Hippocampal formation (tissue), 2 donors: ENCODE results near the gene TGM1.
"Not testable (repeated sequence)": the region's sequence is repeated elsewhere in the genome, so short reads cannot be mapped to it uniquely, and the experiment has no call there.

Source experiments
- DNase-seq, 2 donors: peaks; one replicate each; lab custom pipeline; 2025; lab: John Stamatoyannopoulos, UW

TGM1 gene

DNA sequence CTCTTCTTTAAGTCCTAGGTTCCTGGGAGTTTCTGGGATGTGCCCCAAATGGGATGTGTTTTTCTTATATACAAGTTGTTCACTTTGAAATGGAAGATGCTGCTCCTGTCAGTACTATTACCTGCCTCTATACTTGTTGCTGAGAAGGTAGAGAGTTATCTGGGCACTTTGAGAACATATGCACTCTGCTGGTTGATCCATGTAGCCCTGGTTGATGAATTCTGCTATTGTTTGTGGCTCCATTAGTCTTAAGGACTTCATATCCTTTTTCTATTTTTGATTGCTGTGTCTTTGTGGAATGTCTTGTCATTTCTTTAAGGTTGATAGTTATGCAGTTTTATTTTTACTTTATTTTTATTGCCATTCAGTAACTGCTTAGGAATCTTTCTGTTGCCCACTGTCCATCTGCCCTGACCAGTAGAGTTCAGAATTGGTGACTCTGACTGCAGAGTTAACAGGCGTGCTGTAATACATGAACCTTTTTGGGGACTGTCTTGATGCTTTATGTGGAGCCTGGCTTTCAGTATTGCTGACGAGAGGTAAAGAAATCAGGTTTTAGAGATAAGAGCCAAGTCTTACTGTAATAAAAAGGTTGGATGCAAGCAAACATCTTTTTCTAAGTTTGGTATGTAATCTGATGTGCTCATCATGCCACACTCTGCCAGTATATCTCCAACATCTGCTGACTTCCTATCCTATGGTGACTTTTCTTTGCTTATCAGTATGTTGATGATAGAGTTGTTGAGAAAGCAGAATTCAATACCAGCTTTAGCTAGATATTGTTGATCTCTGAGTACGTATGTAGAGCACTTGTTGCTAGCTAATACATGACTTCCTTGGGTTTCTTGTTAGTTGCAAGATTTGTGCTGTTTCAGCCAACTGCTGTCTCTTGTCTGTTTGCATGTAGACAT, 28.6 kb downstream of the TGM1 start:
- DNase-seq: no peak

DNA sequence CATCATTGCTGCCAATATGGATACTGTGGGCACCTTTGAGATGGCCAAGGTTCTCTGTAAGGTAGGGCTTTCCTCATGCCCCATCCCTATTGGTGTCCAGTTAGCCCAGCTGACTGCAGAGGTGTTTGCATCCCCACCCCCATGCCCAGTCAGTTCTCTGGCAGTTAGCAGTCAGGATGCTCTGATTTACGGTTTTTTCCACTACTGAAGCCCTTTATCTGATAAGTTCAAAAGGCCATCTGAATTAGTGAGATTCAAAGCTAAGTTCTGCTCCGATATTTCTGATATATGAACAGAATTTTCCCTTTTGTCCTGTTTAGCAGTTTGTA, 29.5 kb downstream of the TGM1 start:
- DNase-seq: no peak

DNA sequence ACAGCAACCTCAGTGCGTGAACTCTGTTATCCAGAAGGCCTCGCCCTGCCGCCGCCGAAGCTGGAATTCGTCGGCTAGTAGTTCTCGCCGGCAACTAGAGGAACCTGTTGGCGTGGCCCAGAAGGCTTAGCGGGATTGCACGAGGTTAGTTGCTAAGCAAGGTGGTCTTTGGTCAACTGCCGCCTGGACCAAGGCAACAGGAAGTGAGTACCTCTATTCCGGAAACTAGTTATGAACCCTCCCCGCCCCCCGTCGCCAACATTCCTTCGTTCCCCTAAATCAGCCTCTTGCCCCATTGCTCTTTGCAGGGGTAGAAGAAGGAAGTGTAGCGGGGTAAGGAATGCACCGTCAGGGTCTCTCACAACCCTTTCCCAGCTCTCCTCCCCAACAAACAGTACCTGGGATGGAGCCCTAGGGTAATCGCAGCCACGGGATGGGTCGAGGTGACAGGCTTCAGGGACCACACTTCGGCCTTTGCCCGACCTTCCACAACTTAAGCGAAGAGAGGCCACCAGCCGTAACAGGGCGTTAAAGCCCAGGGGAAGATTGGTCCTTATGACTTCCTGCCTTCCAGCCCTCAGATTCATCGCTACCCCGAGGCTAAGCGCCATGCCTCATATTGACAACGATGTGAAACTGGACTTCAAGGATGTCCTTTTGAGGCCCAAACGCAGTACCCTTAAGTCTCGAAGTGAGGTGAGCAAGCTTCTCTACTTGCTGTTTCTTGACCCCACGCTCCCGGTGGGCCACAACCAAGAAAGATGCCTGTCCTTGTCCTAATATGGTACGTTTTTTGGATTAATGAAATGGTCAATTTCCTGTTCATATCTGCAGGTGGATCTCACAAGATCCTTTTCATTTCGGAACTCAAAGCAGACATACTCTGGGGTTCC, 30.1 kb downstream of the TGM1 start, which contains the start of gene GMPR2:
Gene GMPR2, plus strand, starts transcription at position 285 of the 893 bp plus-strand sequence. Its CDS starts 325 bp downstream, at position 610.
- peak; percentile 80 to 88 for DNase-seq

DNA sequence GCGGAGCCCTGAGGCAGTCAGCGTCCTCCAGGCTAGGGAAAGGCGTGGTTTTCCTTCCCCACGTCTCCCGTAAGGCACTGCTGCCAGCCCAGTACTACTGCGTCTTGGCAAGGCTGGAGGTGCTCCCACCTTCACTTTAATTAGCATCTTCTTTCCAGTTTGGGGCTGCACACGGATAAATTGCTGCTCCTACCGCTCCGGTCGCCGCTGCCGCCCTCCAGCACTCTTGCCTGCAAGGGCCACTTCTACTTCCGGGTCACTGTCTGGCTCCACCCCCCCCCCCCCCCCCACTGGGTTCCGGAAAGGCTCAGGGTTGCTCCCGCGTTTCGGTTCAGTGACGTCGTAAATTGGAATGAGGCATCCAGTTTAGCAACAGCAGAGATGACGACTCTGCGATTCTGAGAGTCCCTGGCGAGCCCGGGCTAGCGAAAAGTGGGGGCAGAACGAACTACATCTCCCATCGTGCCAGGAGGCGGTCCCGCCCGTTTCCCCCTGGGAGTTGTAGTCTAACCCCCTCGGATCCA, 30.8 kb downstream of the TGM1 start, which contains the start of gene NEDD8:
Gene NEDD8, minus strand, starts transcription at position 247 of the 524 bp plus-strand sequence. Its CDS starts 100 bp downstream, at position 147.
- DNase-seq: peak; percentile 95 to 97

DNA sequence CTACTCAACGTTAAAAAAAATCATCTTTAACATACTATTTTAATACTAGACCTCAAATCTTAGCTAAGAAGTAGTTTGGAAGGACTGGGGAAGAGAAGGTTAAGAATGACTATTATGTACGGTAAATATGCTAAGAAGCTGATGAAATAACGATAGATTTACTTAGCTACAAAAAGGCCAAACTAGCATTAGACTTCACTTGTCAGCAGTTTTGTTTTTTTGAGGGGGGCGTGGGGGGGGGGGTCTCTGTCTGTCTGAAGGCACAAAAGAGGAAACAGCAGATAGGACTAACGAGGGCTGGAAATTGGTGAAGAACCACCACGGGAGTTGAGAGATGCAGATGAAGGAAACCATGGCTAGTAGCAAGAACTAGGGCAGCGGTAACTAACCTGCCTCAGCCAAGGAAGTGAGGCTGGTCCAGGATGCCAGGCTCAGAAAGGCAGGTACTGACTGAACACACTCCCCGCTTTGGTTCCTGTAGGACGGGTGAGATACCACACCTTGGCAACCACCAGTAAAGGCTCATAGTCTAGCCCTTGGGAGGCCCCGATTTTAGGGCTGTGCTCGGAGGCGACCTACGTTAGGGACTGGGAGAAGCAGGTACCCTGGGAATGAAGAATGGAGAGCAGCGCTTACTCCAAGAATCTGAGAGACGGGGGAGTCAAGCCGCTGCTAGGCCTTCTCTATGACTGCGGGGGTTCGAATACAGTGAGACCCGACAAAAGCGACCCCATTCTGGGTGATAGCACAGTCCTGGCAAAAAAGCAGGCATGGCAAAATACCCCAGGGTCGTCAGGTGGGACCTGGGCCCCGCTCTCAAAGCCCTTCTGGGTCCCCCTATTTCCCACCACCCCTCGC, 31.5 kb downstream of the TGM1 start:
- DNase-seq: peak in 1 of 2 donors; percentile 26

GRCh38 chr14:24228902-24229301, 34.1 kb downstream of the TGM1 start:
- no peak for DNase-seq

GRCh38 chr14:24226473-24226872, 36.5 kb downstream of the TGM1 start:
- no peak for DNase-seq

GRCh38 chr14:24224618-24225071, 38.3 kb downstream of the TGM1 start:
- no peak for DNase-seq

DNA sequence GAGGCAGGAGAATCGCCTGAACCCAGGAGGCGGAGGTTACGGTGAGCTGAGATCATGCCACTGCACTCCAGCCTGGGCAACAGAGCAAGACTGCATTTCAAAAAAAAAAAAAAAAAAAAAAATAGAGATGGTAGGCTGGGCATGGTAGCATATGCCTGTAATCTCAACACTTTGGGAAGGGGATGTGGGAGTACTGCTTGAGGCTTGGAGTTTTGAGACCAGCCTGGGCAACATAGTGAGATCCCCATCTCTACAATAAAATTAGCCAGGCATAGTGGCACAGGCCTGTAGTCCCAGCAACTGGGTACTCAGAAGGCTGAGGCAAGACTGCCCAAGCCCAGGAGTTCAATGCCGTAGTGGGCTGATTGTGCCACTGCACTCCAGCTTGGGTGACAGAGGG, 40.0 kb downstream of the TGM1 start:
- DNase-seq: not testable (repeated sequence)

GRCh38 chr14:24219521-24219920, 43.5 kb downstream of the TGM1 start:
- DNase-seq: no peak

- no peak for DNase-seq
These were observed 43.9 kb downstream of the TGM1 start for GRCh38 chr14:24219080-24219479.

GRCh38 chr14:24216876-24217275, 46.1 kb downstream of the TGM1 start:
- DNase-seq: not testable (repeated sequence)

DNA sequence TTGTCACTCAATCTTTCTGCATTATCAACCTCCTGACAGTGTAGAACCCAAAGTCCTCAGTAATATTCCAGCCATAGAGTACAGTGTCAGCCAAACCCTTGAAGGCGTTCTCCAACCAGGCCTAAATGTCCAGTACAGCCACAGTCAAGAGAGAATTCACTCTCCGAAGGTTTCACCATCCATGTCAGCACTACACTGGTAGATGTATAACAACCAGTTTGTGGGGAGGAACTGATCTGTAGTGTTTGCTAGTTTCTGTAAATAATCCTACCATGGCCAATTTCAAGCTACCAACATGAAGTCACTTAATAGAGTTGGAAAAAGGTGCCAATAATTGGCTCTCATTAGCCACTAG, 46.7 kb downstream of the TGM1 start:
- DNase-seq: no peak

DNA sequence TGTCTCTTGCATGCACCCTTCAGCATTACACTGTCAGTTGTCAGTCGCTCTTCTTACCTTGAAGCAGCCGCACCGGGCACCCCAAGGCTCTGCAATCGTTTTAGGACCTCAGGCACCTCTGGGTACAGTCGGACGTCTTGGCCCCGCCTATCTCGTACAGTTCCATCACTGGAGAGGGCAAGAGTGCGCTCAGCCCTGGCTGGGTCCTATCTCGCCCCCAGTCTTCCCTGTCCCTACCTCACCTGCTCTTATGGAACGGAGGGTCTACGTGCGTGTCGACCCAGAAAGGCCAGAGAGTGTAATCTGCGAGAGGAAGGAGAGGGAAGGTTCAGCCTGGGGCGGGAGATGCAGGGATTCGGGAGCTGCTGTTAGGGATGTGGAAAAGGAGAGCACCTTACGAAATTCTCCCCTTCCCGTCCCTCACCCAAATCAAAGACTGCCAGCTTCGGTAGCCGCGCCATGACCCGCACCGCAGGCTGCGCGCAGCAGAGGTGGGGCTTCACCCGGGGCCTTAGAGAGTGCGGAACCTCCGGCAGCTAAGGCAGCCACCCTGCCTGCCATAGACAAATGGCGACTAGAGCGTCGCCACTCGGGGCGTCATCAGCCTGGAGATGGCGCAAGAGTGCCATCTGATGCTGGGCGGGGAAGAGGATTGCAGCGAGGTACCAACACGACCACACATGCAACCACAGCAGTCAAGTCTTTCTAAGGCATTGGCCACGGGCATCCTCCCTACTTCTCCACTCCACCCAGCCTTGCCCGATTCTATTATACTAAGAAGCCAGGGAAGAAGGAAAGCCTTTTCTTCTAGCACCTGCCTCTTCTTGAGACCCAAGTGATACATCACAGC, 47.3 kb downstream of the TGM1 start, which contains the start of gene MDP1:
Gene MDP1, minus strand, starts transcription at position 572 of the 850 bp plus-strand sequence. Its CDS starts 111 bp downstream, at position 461.
- peak; percentile 82 to 91 for DNase-seq

- no peak for DNase-seq
These were observed 48.9 kb downstream of the TGM1 start for GRCh38 chr14:24213866-24214662.

DNA sequence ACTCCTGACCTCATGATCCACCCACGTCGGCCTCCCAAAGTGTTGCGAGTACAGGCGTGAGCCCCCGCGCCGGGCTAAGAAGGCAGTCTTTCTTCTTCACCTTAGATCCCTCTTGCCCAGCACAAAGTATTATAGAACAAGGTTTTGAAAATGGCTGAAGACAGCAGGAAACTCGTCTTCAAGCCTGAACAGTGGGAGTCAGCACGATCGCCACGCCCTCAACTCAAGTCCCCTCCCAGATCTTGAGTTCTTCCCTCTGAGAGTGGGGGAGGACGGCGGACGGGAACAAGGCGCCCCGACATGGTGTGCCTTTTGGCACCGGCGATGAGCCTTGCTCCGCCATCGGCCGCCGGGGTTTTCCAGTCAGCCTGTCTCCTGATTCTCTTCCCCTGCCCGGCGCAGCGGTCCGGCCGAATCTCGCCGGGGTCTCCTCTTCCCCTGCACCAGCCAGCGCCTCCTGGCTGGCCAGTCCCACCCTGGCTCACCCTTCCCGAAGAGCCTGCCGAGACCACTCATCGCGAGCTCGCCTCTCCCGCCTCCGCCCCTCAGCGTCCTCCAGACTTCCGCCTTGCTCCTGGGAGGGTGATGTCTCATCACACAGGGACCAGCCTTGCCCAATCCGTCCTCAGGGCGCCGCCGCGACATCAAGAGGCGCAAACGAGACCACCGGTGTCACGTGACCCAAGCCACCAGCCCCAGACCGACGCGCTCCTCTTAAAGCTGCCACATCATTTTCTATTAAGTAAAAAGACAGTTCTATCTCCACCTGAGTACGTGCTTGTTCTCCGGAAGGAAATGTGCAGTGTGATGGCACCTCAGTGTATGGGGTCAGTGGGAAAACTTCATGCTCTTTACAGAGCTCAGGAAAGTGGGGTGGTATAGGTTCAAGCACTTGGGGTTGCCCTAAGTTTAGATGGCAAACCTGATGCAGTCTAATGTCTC, 49.8 kb downstream of the TGM1 start, which contains the start of gene CHMP4A:
Gene CHMP4A, minus strand, starts transcription at position 565 of the 942 bp plus-strand sequence. Its CDS starts 49 bp downstream, at position 516.
- peak; percentile 89 to 90 for DNase-seq

- no peak for DNase-seq
These were observed 51.7 kb downstream of the TGM1 start for GRCh38 chr14:24211311-24211710.

DNA sequence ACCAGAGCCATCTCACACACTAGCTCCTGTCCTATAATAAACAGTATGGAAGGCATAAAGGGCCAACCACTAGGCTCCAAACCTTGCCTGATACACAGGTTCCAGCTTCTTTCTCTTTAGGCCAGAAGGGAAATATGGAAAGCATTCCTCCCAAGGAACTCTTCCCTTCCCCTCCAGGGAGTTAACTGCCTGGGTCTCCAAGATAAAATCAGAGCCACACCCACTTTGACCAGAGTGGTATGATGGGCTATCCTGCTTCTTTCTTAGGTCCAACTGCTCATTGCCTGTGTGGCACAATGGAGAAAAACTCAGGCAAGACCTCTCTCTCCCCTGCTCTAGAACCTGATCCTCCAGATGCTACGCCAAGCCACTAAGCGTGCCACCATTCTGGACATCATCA, 55.4 kb downstream of the TGM1 start:
- DNase-seq: no peak
